Left renal cortex interstitium (tissue), 4 donors: ENCODE results near the gene CCDC158. TPM values are rescaled to one million over a fixed set of nuclear protein-coding genes. Genes with fewer than 3 reads are reported as not detected.
"Not testable (repeated sequence)": the region's sequence is repeated elsewhere in the genome, so short reads cannot be mapped to it uniquely, and the experiment has no call there.

Source experiments
- DNase-seq, 4 donors: peaks; one replicate each; pipeline ENCODE4 v3.0.0-alpha.2; 2013; ENCODE audit warnings: low read depth in 4 of 4, low spot score in 2 of 4, missing footprints in 1 of 4
- polyA plus RNA-seq, 4 donors: library from polyadenylated mRNA; unstranded; fragments of 120-200 nt; gene quantifications; one replicate each; pipeline ENCODE4 v1.2.1, GENCODE V29; 2013; ENCODE audit not compliant: insufficient read length in 4 of 4

CCDC158 gene
- polyA plus RNA-seq = 1 to 10 TPM in 1 of 4 donors, under 1 TPM in 3; 0.58 to 1.2 (median 0.88) TPM

DNA sequence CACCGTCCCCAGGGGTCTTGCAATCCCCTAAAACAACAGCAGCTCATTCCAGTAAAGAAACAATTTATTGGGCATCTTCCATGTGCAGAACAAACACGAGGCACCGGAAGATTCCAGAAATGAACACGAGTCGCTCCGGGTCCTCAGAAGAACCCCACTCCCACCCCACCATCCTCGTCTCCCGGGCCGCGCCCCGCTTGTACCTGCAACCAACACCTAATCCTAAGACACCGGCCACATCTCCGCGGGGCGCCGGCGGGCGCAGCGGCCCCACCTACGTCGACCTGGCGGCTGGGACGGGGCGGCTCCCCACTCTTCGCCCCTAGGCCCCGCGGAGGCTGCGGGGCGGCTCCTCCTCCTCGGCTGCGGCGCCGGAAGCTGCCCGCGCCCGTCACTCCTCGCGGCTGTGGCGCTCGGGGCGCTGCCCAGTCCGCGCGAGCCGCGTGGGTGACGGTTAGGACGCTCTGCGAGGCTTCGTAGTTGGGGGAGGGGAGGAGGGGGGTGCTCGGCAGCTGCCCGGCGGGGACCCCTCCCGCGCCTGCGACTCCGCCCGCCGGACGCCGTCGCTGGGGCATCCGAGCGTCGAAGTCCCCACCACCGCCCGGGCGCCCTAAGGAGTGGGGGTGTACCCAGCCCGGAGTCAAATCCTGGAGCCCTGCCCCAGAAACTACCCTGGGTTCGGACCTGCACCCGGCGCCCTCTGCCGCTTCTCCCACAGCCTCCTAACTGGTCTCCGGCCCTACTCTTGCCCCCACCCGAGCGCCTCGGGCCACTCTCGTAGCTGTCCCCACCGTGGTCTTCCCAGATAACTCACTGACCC lies at the start of gene CCDC158:
Gene CCDC158, minus strand, starts transcription at position 380 of the 820 bp plus-strand sequence. CDS start 17,934 bp downstream, outside the sequence.
- no peak for DNase-seq

DNA sequence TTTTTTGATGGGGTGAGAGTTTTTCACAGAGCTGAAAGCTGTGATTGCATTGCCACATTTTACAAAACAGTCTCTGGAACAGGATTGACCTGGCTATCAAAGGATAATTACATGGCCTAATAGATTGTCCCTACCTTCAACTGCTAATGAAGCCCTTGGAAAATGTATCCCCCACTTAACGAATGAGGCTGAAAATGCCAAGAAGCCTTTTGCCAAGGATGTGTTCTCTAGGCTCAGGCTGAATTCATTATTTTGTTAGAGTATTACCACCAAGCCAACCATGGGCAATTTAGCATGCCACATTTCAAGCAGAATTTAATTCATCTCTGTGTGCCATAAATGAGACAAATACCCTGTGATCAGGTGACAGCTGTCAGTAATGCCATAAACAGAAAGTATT lies 49.6 kb upstream of the CCDC158 start:
- no peak for DNase-seq

DNA sequence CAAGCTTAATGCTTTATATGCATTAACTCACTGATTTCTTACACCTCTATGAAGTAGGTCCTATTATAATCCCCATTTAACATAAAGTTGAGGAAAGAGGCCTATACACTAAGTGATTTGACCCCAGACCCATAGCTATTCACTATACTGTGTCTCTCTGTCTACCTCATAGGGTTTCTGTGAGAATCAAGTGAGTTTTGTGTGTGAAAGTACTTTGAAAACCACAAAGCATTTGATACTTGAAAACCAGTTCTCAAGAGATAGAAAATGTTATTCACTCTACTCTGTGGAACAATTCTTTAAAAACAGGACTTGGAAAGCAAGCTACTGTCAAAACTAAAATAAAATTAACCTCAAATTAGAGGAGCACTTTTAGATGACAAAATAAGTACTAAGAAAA lies 49.1 kb upstream of the CCDC158 start:
- DNase-seq = no peak

DNA sequence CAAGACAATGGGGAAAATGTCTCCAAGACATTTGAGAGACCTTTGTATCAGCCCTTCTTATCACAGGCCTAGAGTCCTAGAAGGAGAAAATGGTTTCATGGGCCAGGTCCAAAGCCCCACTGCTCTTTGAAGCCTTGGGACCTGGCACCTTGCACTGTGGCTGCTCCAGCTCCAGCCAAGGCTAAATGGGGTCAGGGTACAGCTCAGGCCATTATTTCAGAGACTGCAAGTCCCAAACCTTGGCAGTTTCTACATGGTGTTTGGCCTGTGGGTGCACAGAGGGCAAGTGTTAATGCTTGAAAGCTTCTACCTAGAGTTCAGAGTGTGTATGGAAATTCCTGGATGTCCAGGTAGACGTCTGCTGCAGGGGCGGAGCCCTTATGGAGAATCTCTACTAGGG lies 42.6 kb upstream of the CCDC158 start:
- no peak for DNase-seq

DNA sequence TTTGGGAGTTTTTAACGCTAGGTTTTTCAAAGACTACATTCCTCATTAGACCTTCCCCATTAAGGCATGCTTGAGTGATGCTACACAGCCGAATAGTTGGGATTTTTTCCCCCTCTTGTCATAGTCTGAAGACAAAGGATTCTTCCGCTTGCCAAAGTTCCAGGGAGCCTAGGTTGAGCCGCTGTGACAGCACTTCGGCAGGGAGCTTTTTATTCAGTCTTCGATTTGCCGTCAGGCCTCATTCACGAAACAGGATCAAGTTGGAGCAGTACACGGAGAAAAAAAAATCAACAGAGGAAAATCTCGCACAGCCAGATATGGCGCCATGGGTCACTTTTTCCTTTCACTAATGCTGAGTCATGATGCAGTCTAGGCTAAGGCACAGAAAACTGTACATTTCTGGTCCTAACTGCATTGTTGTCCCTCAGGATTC lies 38.4 kb upstream of the CCDC158 start:
- peak in 3 of 4 donors; percentile 21 to 33 (median 23) for DNase-seq

DNA sequence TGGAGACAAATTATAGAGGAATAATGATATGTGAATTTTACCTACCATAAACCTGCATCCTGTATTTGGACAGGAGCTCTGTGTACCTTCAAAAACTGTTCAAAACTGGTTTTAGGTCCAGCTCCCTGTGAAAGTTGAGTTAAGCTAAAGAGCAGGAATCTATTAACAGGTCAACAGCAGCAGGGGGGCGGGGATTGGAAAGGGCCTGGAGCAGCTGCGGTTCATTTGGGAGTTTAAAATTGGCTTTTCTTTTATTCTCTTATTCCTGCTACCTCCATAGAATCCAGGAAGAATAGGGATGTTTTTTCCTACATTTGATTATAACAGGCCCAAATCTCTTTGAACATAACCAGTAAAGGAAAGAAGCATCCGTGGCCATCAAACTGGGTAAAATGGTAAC lies 37.9 kb upstream of the CCDC158 start:
- peak in 2 of 4 donors; percentile 31 to 36 for DNase-seq

DNA sequence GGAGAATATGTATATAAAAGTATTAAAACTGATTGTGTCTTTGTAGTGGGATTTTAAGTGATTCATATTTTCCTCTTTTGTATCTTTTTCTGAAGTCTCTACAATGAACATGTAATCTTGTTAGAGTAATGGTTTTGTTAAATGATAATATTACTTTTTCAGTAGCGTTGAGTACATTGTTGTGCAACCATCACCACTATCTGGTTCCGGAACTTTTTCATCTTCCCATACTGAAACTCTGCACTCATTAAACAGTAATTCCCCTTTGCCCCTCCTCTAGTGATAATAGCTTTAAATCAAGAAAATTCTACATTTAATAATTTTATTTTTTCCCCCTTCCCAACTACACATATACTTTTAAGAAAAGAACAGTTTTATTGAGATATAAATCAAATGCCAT lies 37.4 kb upstream of the CCDC158 start:
- DNase-seq = no peak

DNA sequence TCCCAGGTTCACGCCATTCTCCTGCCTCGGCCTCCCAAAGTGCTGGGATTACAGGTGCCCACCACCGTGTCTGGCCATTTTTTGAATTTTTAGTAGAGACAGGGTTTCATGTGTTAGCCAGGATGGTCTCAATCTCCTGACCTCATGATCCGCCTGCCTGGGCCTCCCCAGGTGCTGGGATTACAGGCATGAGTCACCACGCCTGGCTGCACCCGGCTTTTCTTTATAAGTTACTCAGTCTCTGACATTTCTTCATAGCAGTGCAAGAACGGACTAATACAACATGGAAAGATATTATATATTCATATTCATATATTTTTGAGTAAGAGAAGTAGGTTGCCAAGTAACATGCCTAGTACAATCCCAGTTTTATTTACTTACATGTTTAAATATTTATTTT lies 36.9 kb upstream of the CCDC158 start:
- DNase-seq = no peak

DNA sequence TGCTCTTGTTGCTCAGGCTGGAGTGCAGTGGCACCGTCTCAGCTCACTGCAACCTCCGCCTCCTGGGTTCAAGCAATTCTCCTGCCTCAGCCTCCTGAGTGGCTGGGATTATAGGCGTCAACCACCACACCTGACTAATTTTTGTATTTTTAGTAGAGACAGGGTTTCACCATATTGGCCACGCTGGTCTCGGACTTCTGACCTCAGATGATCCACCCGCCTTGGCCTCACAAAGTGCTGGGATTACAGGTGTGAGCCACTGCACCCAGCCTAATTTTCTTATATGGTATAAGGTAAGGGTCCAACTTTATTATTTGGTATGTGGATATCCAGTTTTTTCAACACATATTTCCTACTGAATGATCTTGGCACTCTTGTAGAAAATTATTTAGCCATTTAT lies 33.1 kb upstream of the CCDC158 start:
- not testable (repeated sequence) for DNase-seq

DNA sequence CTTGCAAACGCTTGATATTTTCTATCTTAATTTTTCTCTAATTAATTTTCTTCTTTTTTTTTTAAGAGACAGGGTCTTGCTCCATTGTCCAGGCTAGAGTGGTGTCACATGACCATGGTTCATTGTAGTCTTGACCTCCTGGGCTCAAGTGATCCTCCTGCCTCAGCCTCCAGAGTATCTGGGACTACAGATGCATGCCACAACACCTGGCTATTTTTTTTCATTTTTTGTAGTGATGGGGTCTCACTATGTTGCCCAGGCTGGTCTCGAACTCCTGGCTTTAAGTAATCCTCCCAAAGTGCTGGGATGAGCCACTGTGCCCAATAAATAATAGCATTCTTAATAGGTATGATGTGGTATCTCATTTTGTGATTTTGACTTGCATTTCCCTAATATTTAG lies 32.3 kb upstream of the CCDC158 start:
- DNase-seq = no peak

DNA sequence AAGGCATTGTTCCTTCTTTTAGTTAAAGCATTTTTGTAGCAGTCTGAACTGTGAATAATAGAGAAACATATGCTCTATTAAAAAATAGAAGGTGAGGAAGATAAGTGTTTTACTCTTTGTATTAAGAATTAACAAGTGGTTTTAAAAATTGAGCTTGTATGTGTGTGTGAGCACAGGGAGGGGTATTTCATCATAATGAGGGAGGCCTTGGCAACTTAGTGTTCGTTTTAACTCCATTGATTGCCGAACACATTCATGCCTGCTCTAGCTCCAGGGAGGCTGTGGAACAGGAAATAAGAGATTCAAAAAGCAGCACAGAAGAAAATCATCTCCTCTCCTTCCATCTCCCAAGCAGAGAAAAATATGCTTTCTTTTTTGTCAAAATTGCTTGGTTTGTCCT lies 28.9 kb upstream of the CCDC158 start:
- DNase-seq = no peak

DNA sequence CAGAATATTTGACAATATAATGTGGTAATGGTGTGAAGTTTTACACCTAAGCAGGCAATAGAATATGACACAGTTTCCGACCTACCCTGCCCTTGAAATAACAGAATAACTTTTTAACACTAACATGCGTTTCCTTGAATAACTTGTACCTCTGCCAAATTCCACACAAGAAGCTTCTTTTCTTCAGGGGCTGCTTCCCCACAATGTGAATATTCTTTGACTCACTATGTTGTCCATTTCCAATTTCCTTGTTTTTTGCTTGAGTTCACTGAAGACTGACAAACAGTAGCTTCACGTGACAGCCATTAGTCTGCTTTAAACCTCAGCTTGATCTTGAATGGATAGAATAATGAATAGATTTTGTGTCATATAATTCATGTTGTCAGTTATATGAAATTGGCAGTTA lies 28.4 kb upstream of the CCDC158 start:
- DNase-seq = no peak

DNA sequence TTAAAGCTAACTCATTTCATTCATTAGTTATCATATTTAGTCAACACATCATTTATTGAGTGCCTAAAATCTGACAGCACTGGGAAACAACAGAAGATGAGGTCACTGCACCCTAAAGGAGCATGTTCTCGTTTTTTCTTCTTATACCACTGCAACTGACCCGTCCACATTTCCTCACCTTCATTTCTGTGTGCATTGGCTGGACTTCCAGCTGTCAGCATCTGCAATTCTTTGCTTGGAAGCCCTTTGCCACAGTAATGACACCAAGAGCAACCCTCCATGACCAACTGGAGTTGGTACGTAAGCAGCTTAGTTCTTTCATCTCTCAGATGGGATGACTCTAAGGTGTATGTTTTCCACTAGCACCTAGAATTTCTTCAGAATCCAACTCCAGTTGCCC lies 27.3 kb upstream of the CCDC158 start:
- no peak for DNase-seq

DNA sequence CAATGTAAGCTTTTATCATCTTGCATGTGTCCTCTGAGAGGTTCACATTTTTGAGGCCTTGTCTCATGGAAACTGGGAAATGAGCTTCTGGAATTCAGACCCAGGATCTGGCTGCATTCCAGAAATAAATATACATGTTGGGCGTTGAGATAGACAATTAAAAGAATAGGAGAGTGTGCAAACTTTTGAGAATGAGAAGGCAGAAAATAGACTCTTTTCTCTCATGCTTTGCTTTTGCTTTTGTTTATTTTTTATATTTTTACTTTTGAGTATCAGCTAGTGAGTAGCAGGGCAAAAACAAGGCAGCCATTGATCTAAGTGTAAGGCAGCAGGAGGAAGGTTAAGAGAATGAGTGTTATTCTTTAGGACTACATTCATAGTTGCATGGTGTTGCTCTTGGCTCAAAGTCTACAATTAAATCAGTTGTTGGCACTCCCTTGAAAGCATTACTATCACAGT lies 26.5 kb upstream of the CCDC158 start:
- DNase-seq = no peak

DNA sequence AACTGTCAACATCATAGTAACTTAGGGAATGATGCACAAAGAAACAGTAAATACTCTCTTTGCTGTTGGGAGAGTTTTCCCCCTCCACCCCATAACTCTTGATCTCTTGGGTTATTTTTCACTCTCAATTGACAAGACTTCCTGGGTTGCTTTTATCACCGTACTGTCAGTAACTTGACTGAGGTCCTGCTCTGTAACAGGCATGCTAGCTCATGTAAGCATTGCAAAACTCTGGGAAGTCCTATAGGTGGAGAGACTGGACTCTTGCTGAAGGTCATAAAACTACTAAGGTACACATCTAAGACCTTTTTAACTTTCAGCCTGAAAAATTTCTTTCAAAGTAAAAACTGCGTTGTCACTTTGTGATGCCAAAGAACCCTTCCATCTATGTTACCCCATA lies 25.0 kb upstream of the CCDC158 start:
- no peak for DNase-seq

DNA sequence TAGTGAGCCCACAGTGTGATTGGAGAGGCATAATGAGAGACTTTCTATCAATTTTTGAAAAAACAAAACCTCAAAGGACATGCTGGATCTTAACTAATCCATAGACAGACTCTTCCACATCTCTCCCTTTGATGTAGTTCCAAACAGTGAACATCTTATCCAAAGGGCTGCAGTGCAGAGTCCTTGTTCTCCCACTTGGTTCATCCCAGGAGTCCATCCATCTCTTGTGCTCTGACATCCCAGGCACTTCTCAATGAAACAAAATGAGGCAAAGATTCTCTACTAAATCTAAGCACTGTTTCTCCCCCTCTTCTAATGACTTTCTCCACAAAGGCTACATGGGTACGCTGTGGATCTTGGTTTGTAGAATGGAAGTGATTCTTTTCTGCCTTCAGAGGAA lies 22.4 kb upstream of the CCDC158 start:
- no peak for DNase-seq

DNA sequence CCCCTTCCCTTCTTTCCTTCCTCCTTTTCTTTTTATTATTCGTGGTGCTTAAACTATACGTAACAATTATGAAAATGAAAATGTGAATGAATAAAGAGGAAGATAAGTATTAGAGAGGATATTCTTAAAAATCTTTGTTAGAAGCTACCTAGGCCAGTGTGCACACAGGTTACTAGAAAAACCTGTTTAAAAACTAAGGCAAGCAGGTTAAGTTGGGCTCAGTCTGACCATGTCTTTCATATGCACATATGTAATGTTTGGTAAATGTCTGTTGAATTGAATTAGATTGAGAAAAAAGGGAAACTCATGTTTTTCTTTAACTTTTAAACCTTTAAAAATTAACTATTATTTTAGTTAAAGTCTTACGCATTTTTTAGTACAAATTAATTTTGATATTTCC lies 21.9 kb upstream of the CCDC158 start:
- DNase-seq = no peak

DNA sequence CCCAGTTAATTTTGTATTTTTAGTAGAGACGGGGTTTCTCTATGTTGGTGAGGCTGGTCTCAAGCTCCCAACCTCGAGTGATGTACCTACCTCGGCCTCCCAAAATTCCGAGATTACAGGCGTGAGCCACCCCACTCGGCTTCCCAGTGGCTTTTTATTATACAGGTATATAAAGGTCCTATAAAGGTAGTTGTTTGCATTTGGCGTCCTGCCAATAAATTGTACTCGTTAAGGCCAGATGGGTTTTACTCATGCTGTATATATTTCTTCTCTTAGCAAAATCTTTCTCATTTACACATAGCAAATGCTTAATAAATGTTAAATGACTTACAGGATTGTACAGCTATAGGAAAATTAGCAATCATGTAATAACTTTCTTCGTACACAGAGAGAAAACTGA lies 20.9 kb upstream of the CCDC158 start:
- DNase-seq = no peak

DNA sequence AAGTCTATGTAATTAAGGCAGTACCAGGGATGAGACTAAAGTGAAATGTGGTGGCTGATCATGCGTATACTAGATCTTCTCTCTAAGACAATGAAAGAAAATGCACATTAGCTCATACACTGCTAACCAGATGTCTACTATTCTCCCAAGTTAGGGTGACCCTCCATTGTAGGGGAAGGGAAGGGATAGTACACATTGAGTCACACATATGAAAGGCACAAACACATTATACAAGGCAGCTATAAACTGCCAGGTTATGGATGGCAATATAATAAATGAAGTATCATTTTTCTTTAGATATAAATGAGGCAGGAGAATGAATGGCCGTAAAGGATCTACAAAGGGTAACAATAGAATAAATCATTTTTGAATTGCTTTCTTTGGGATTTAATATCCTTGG lies 18.6 kb upstream of the CCDC158 start:
- no peak for DNase-seq

DNA sequence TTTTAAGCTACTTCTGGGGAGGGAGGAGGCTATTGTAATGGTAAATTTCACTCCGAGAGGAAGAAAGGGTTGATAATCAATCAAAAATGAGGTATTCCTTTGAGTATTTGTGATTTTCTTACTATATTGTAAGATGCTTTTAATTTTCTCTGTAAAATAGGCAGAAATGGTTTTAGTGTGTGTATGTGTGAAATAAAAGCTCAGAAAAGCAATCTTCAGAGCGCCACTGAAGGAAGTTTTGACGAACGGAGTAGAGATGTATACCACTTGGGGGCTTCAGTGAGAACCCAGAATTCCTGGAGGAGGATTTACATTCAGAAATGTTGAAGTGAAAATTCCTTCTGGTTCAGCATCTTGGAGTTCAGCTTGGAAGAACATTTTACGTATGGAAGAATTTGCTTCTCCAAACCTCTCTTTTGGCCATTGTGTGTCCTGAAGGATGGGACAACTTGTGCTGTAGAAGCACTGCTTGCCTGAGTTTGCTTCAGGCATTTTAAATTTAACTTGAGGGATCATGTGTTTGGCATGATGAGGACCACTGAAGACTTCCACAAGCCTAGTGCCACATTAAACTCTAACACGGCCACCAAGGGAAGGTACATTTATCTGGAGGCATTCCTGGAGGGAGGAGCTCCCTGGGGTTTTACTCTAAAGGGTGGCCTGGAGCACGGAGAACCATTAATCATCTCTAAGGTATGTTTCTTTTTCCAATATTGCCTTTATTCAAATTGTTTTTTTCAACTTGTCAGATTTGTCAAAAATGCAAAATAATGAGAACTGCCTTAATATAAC lies 14.8 kb upstream of the CCDC158 start:
- DNase-seq = peak in 1 of 4 donors; percentile 25

DNA sequence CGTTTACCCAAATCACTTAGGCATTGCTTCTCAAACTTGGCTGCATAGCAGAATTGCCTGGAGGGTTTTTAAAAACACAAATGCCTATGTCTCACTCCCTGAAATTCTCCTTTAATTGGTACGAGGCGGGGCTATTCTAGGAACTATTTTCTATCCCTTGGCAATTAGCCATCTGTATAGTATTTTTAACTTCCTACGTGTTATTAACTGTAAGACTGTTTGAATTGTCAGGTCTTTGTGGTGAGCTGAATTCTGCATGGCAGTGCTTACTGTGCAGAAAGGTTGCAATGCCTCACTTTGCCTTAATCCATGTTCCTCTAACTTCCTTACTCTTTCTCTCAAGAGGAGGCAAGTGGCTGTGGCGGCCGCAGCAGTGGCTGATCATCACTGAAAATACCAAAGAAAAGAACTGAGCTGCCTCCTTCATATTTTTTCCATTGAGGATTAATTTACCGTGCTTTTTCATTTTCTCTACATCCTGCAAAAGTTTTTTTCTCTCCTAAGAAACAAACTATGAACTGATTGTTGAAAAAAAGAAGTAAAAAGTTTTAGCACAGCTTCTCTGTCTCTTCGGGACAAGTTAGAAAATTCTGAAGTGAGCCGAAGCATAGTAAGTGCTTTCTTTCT lies 14.1 kb upstream of the CCDC158 start, which contains the start of gene SHROOM3:
Gene SHROOM3, plus strand, starts transcription at position 329 of the 627 bp plus-strand sequence. CDS start 824 bp downstream, outside the sequence.
- DNase-seq = peak in 1 of 4 donors; percentile 17
